Endothelial cell of umbilical vein (primary cell): ENCODE data around the gene ADM2. TPM values are rescaled to one million over a fixed set of nuclear protein-coding genes. Genes with fewer than 3 reads are reported as not detected.

Source experiments
- BruUV-seq: library from RNA; stranded (reverse); fragments of 400-500 nt; replicated peaks from 2 replicates; lab custom pipeline; 2021; lab: Mats Ljungman, UMichigan
- CTCF ChIA-PET: fragments of 300-600, 350-600 bp; sonication (Branson Sonifier 250); formaldehyde crosslinking; loops from one replicate; lab custom pipeline; 2021; ENCODE audit warnings: antibody characterized with exemption, inconsistent platforms; lab: Charles Lee
- POLR2A ChIA-PET: fragments of 300-600, 350-600 bp; sonication (Branson Sonifier 250); formaldehyde crosslinking; loops from one replicate; lab custom pipeline; 2021; ENCODE audit warnings: antibody characterized with exemption, inconsistent platforms; lab: Charles Lee
- DNase-seq: peaks from one replicate; pipeline ENCODE4 v3.0.0-alpha.2; 2011; ENCODE audit warnings: low read depth, low spot score
- FAIRE-seq: peaks from 2 replicates; lab custom pipeline; 2011; peaks lifted over from hg19 to GRCh38; lab: Jason Lieb, UNC
- H2AFZ ChIP-seq: 2 replicates; pipeline ENCODE4 v1.6.0; 2012; ENCODE audit warnings: low read depth, low read length, control low read depth, inconsistent platforms
- H3K27ac ChIP-seq: 2 replicates; pipeline ENCODE4 v1.5.1; 2011; ENCODE audit warnings: low read depth, mild to moderate bottlenecking, control low read depth, low read length, moderate library complexity; ENCODE audit not compliant: insufficient read depth
- H3K27me3 ChIP-seq, 2 experiments: 2 replicates each; pipeline versions ENCODE4 v1.6.0 to v1.6.1; 2011; ENCODE audit warnings: low read length in 2 of 2, mixed read lengths in 1 of 2; ENCODE audit not compliant: control insufficient read depth in 2 of 2, insufficient read depth in 2 of 2
- H3K36me3 ChIP-seq, 2 experiments: 2 replicates in 1 of 2; 3 replicates in 1 of 2; pipeline ENCODE4 v1.5.1; 2011; ENCODE audit warnings: low read length in 2 of 2, mild to moderate bottlenecking in 1 of 2, moderate library complexity in 1 of 2; ENCODE audit not compliant: control insufficient read depth in 2 of 2, insufficient read depth in 2 of 2; ENCODE audit errors: extremely low read depth in 1 of 2
- H3K4me1 ChIP-seq: 3 replicates; pipeline ENCODE4 v1.5.1; 2011; ENCODE audit warnings: mild to moderate bottlenecking, low read length; ENCODE audit not compliant: control insufficient read depth, insufficient read depth; ENCODE audit errors: extremely low read depth
- H3K4me2 ChIP-seq: 2 replicates; pipeline ENCODE4 v1.6.1; 2011; ENCODE audit warnings: low read length, control low read depth, mixed read lengths; ENCODE audit not compliant: insufficient read depth
- H3K4me3 ChIP-seq, 3 experiments: fragments of 200-600 bp in 1 of 3; sonication (generic), shearing (Covaris generic) in 1 of 3; replicated peaks in 1 of 3; 2 replicates each; pipeline ENCODE4 v1.5.1; 2011 to 2016; ENCODE audit warnings: control low read depth in 3 of 3, low read length in 3 of 3, mild to moderate bottlenecking in 2 of 3, inconsistent platforms in 1 of 3, low read depth in 1 of 3, moderate library complexity in 1 of 3; ENCODE audit not compliant: insufficient read depth in 1 of 3
- H3K79me2 ChIP-seq: 2 replicates; pipeline ENCODE4 v1.6.0; 2012; ENCODE audit warnings: low read length, inconsistent platforms; ENCODE audit not compliant: control insufficient read depth, insufficient read depth
- H3K9ac ChIP-seq: replicated peaks from 2 replicates; pipeline ENCODE3; 2011; ENCODE audit warnings: low read length, control low read depth; ENCODE audit not compliant: insufficient read depth; ENCODE audit errors: extremely low read depth
- H3K9me1 ChIP-seq: replicated peaks from 3 replicates; pipeline ENCODE4 v1.6.0; 2011; ENCODE audit warnings: mild to moderate bottlenecking, low read length; ENCODE audit not compliant: control insufficient read depth, insufficient read depth; ENCODE audit errors: extremely low read depth
- H3K9me3 ChIP-seq: replicated peaks from 2 replicates; pipeline ENCODE4 v1.5.1; 2012; ENCODE audit warnings: low read length, inconsistent platforms; ENCODE audit not compliant: control insufficient read depth, insufficient read depth
- H4K20me1 ChIP-seq: replicated peaks from 2 replicates; pipeline ENCODE3; 2011; ENCODE audit warnings: mild to moderate bottlenecking, low read length; ENCODE audit not compliant: control insufficient read depth, insufficient read depth; ENCODE audit errors: extremely low read depth
- EZH2 ChIP-seq: IDR thresholded peaks from 2 replicates; pipeline ENCODE4 v1.6.1; 2012; ENCODE audit warnings: borderline replicate concordance, low read depth, mild to moderate bottlenecking, moderate library complexity, low read length, inconsistent platforms; ENCODE audit not compliant: severe bottlenecking
- GATA2 ChIP-seq: IDR thresholded peaks from 2 replicates; pipeline ENCODE4 v1.7.0; 2011; ENCODE audit warnings: low read depth, mild to moderate bottlenecking, moderate library complexity, mixed read lengths, low read length; ENCODE audit not compliant: insufficient read length, insufficient read depth
- JUN ChIP-seq: IDR thresholded peaks from 2 replicates; pipeline ENCODE4 v1.6.1; 2011; ENCODE audit warnings: borderline replicate concordance, low read depth; ENCODE audit not compliant: insufficient read length, insufficient read depth
- MYC ChIP-seq: IDR thresholded peaks from one replicate; pipeline ENCODE4 v1.6.1; 2011; ENCODE audit warnings: mild to moderate bottlenecking, low read depth, low read length
- POLR2AphosphoS5 ChIP-seq: IDR thresholded peaks from 2 replicates; pipeline ENCODE4 v1.6.1; 2012; ENCODE audit warnings: low read depth, mild to moderate bottlenecking, control low read depth, low read length, moderate library complexity; ENCODE audit not compliant: insufficient read depth
- dilution Hi-C: fragments of 300-500 bp; cut with MboI; formaldehyde crosslinking; loops from one replicate; pipeline ENCODE4 v1.15.0; 2019; ENCODE audit warnings: low sequenced_read_pairs; ENCODE audit not compliant: extremely low pct_ligation_motif_present
- intact Hi-C: fragments of 100-400 bp; cut with micrococcal nuclease; formaldehyde crosslinking; loops from one replicate; pipeline ENCODE4 v1.10.0; 2022
- polyA plus RNA-seq, 4 experiments: library from polyadenylated mRNA; depleted of rRNA in 3 of 4; stranded (reverse) in 3 of 4; unstranded in 1 of 4; fragments of >200 nt; gene quantifications; 2 replicates each; pipeline versions ENCODE4 v1.2.1 to v1.2.3, GENCODE V29; 2011 to 2012; ENCODE audit warnings: missing spikeins in 1 of 4
- total RNA-seq: library from RNA; stranded (reverse); gene quantifications from 2 replicates; pipeline ENCODE4 v1.2.3, GENCODE V29; 2021
- TF ChIP-seq, protein P1 (sequence below): IDR thresholded peaks from 2 replicates; pipeline ENCODE4 v1.6.1; 2011; ENCODE audit not compliant: insufficient read depth, insufficient read length

The ADM2 gene
- total and polyA plus RNA-seq, 2 donors (not counting 3 experiments of a cell fraction or from before 2014, with no cell fraction given) = 0.28 to 1.5 TPM

DNA sequence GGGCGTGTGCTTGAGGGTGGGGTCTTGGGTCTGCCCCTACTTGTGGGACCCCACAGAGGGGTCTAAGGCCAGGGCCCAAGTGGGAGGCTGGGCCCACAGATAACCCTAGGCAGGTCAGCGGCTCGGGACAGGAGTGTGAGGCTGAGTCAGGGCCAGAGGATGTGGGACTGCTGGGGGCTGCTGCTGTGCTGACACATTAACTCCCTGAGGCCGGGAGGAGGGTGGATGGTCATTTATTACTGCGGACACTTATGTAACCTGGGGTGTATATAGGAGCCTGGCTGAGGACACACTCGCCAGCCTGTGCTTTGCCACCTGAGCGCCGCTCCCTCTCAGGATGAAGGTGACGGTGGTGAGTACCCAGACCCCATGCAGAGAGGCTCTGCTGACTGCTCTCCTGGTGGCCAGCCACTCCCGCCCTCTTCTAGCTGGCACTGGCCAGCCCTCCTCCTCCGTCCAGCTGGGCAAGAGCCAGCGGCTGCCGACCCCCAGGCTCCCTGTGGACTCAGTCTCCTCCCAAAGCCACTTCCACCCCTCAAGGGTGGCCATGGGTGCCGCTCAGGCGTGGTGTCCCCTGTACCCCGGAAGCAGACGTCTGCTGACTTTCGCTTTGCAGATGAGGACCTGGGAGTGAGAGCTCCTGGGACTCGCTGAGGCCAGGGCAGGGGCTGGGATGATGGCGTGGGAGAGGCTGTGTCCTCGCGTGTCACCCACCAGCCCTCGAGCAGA, 5.4 kb downstream of the ADM2 start, which contains the start of gene MIOX:
TSS of gene MIOX (plus strand) at position 299 of the 729 bp plus-strand sequence. CDS start at position 338, 39 bp downstream.
- POLR2A ChIA-PET = no interaction called here
- TF ChIP-seq EZH2 = no peak
- no peaks in the 10 kb centered on the region for H3K9me3 ChIP-seq

DNA sequence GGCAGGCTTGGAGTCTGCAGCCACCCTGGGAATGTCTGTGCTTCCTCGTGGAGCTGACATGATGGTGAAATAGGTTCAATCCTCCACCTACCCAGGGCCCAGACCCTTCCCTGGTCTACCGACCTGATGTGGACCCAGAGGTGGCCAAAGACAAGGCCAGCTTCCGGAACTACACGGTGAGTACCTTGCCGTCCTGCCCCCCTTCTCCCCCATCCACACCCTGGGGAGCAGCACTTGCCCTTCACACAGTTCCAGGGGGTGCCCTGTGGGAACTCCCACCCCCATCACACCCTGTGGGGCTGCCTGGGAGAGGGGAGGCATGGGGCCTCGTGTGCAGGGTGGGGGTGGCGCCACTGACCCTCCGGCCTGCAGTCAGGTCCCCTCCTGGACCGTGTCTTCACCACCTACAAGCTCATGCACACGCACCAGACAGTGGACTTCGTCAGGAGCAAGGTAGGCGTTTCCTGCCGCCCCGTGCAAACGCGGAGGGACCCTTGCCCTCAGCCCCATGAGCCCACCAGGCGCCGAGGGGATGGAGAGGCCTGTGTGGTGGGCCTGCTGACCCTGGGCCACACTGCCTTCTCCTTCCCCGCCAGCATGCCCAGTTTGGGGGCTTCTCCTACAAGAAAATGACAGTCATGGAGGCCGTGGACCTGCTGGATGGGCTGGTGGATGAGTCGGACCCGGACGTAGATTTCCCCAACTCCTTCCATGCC, 6.1 kb downstream of the ADM2 start:
- DNase-seq (no peak), FAIRE-seq (no peak)
- H3K79me2 ChIP-seq = no peaks in the 10 kb centered on the region
- TF ChIP-seq JUN = no peak
- TF ChIP-seq, protein P1, sequence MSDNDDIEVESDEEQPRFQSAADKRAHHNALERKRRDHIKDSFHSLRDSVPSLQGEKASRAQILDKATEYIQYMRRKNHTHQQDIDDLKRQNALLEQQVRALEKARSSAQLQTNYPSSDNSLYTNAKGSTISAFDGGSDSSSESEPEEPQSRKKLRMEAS = no peak
- TF ChIP-seq MYC = no peak
- TF ChIP-seq GATA2 = no peak
- no peak for TF ChIP-seq POLR2AphosphoS5
- no peak overlapping the region for H3K4me3 ChIP-seq
- no peaks in the 10 kb centered on the region for H3K9me1 ChIP-seq
- no peak overlapping the region for H3K4me2 ChIP-seq
- no TSS peak for BruUV-seq
- no peaks in the 10 kb centered on the region for H3K27me3 ChIP-seq
- dilution Hi-C loops (no loop called here), intact Hi-C loops (no loop called here)
- no peaks in the 10 kb centered on the region for H4K20me1 ChIP-seq
- no peak overlapping the region for H3K9ac ChIP-seq
- H3K4me1 ChIP-seq = no peaks in the 10 kb centered on the region
- no peaks in the 10 kb centered on the region for H3K9me3 ChIP-seq
- POLR2A ChIA-PET = no interaction called here
- CTCF ChIA-PET = interaction anchor here (0.7 kb wide), 1 partner anchor 10 kb away, joined by 3 read pairs; no protein-coding TSS in a partner anchor
- H3K36me3 ChIP-seq = no peaks in the 10 kb centered on the region
- no peak overlapping the region for H3K27ac ChIP-seq
- no peak overlapping the region for H2AFZ ChIP-seq

More for the DNA sequence above, 5.4 kb downstream of the ADM2 start, which contains the start of gene MIOX:
- BruUV-seq = no TSS peak
- no peak within 1 kb of the TSS for H2AFZ ChIP-seq
- CTCF ChIA-PET = interaction anchor here (0.7 to 1.2 kb wide), 2 partner anchors 11 to 77 kb away, joined by 3 read pairs; no protein-coding TSS in a partner anchor
- H3K36me3 ChIP-seq = no peaks in the 10 kb centered on the region
- H4K20me1 ChIP-seq = no peaks in the 10 kb centered on the region
- H3K4me1 ChIP-seq = no peaks in the 10 kb centered on the region
- intact Hi-C loops (no loop called here), dilution Hi-C loops (no loop called here)
- H3K4me3 ChIP-seq = no peak within 1 kb of the TSS
- no peaks in the 10 kb centered on the region for H3K9me1 ChIP-seq
- H3K27ac ChIP-seq = no peak within 1 kb of the TSS
- H3K9ac ChIP-seq = no peak within 1 kb of the TSS
- no peaks in the 10 kb centered on the region for H3K79me2 ChIP-seq
- FAIRE-seq (no peak), DNase-seq (no peak)
- no peak within 1 kb of the TSS for H3K4me2 ChIP-seq
- H3K27me3 ChIP-seq = peaks cover 0 to 6% of the 10 kb centered on the region in 2 experiments
